Psoas muscle (tissue), 8 donors: ENCODE results near the gene IGF1R. TPM values are rescaled to one million over a fixed set of nuclear protein-coding genes. Genes with fewer than 3 reads are reported as not detected.

Source experiments
- ATAC-seq, 4 donors: fragments of 200-7000 bp; cut with Tn5 transposase; one replicate each; pipeline ENCODE4 v1.9.1; 2020; ENCODE audit warnings: moderate library complexity in 3 of 4, mild to moderate bottlenecking in 2 of 4
- DNase-seq, 2 donors: peaks; one replicate each; pipeline ENCODE4 v3.0.0-alpha.2; 2020
- H3K27ac ChIP-seq: fragments of 200-600 bp; one replicate; pipeline ENCODE4 v1.8.0; 2022
- H3K27me3 ChIP-seq, 3 donors: fragments of 200-600 bp in 1 of 3; one replicate each; pipeline versions ENCODE4 v1.6.1 to v1.8.0; 2013 to 2022; ENCODE audit warnings: low read length in 2 of 3, mild to moderate bottlenecking in 2 of 3, moderate library complexity in 1 of 3; ENCODE audit not compliant: insufficient read depth in 3 of 3
- H3K36me3 ChIP-seq, 2 donors: fragments of 200-600 bp in 1 of 2; one replicate each; pipeline versions ENCODE4 v1.6.1 to v1.8.0; 2013 to 2022; ENCODE audit warnings: low read depth in 1 of 2, mild to moderate bottlenecking in 1 of 2, moderate library complexity in 1 of 2; ENCODE audit not compliant: insufficient read depth in 1 of 2
- H3K4me1 ChIP-seq: fragments of 200-600 bp; one replicate; pipeline ENCODE4 v1.8.0; 2022
- H3K4me3 ChIP-seq: fragments of 200-600 bp; one replicate; pipeline ENCODE4 v1.8.0; 2022; ENCODE audit warnings: mild to moderate bottlenecking
- H3K9me3 ChIP-seq: fragments of 200-600 bp; one replicate; pipeline ENCODE4 v1.8.0; 2022
- CTCF ChIP-seq: fragments of 200-600 bp; IDR thresholded peaks from one replicate; pipeline ENCODE4 v1.8.0; 2022; ENCODE audit warnings: antibody characterized with exemption
- WGBS, 3 donors: extraction: QIAGEN DNeasy Blood & Tissue Kit; methylation state at CpG; one replicate each; pipeline versions ENCODE4 v1.1.6 to v1.1.7; 2013; 5-methylcytosine and 5-hydroxymethylcytosine counted together
- intact Hi-C, 2 donors: fragments of 100-400 bp; cut with DNase I; formaldehyde crosslinking; loops; one replicate each; pipeline versions ENCODE4 v1.11.0 to v1.14.2; 2022
- polyA plus RNA-seq, 3 donors: library from polyadenylated mRNA; stranded (reverse); fragments of 200-250 nt; gene quantifications; one replicate each; pipeline ENCODE4 v1.2.3, GENCODE V29; 2013
- total RNA-seq, 4 donors: library from RNA; stranded (reverse); fragmentation: NEBNext Ultra II Directional in 2 of 4; extraction: Animal tissue kit (Norgen Biotek cat#: 25700) in 2 of 4; gene quantifications; one replicate each; pipeline versions ENCODE4 v1.2.1 to v1.2.4, GENCODE V29; 2021 to 2023
- donor health status: healthy with polysubstance abuse.
- donor health status: DM: no; HTN: no; CAD: no; lungs with moderate emphysema.
- donor health status: Bipolar disorder and iron deficiency.
- donor health status: healthy.
- donor health status: DM: yes; HTN: yes; CAD: no.
- donor health status: DM: no; HTN: no; CAD: no.
- donor health status: DM: no; HTN: no; CAD: no.
- donor health status: DM: yes; HTN: yes; CAD: no.

IGF1R gene
- total and polyA plus RNA-seq, 7 donors: 2.1 to 20.4 (median 12.0) TPM

DNA sequence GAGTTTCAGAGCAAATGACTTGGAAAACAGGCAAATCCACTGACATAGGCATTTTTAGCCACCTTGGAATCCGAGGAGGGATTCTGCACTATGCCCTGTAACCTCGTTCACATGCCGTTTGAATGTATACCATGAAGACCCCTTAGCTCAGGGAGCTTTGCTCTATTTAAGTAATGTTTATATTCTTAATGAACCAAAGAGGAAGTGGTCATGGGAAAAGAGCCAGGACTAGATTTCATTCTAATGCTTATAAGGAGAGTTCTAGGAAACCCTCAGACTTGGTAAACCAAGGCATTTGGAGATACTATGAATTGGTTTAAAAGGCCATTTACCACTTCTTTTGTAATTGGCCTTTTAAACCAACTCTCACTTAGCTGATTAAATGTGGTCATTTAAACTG lies 178.9 kb downstream of the IGF1R start:
- H3K27me3 ChIP-seq: no peaks in the 10 kb centered on the region
- DNase-seq (no peak), ATAC-seq (no peak)
- peaks cover 51% of the 10 kb centered on the region for H3K9me3 ChIP-seq
- no peaks in the 10 kb centered on the region for H3K36me3 ChIP-seq
- H3K27ac ChIP-seq: no peak overlapping the region
- no peak overlapping the region for H3K4me3 ChIP-seq
- peaks cover 3% of the 10 kb centered on the region for H3K4me1 ChIP-seq
- no peak for TF ChIP-seq CTCF
- intact Hi-C loops: no loop called here
- whole genome bisulfite sequencing, 3 donors: 73 to 86% (median 85%) methylated on average over 3 of the region's 3 CpGs

GRCh38 chr15:98830034-98830634 lies 181.8 kb downstream of the IGF1R start:
- no peak overlapping the region for H3K4me3 ChIP-seq
- 97 to 98% (median 98%) methylated on average over 4 of the region's 4 CpGs for WGBS, 3 donors
- no peak for TF ChIP-seq CTCF

GRCh38 chr15:98834976-98835375 lies 186.6 kb downstream of the IGF1R start:
- peaks cover 32% of the 10 kb centered on the region for H3K9me3 ChIP-seq
- ATAC-seq (no peak), DNase-seq (no peak)
- peaks cover 11% of the 10 kb centered on the region for H3K4me1 ChIP-seq
- intact Hi-C loops: no loop called here
- TF ChIP-seq CTCF: no peak
- 85 to 96% (median 91%) methylated on average over 1 of the region's 1 CpG for WGBS, 3 donors
- H3K27me3 ChIP-seq: no peaks in the 10 kb centered on the region
- no peak overlapping the region for H3K4me3 ChIP-seq
- H3K27ac ChIP-seq: no peak overlapping the region
- no peaks in the 10 kb centered on the region for H3K36me3 ChIP-seq

More at GRCh38 chr15:98830034-98830634, 181.8 kb downstream of the IGF1R start:
- Histone ChIP-seq H3K36me3 (no peaks in the 10 kb centered on the region), H3K27ac (no peak overlapping the region), H3K27me3 (no peaks in the 10 kb centered on the region), H3K9me3 (peaks cover 62% of the 10 kb centered on the region), H3K4me1 (no peaks in the 10 kb centered on the region)
- no peak for ATAC-seq
- DNase-seq: no peak
- intact Hi-C loops: no loop called here

GRCh38 chr15:98835876-98836275 lies 187.5 kb downstream of the IGF1R start:
- no peak overlapping the region for H3K27ac ChIP-seq
- ATAC-seq (no peak), DNase-seq (no peak)
- H3K36me3 ChIP-seq: no peaks in the 10 kb centered on the region
- intact Hi-C loops: no loop called here
- no peaks in the 10 kb centered on the region for H3K27me3 ChIP-seq
- H3K4me3 ChIP-seq: no peak overlapping the region
- H3K9me3 ChIP-seq: peaks cover 24% of the 10 kb centered on the region
- 83 to 94% (median 90%) methylated on average over 4 of the region's 4 CpGs for WGBS, 3 donors
- TF ChIP-seq CTCF: no peak
- H3K4me1 ChIP-seq: peaks cover 11% of the 10 kb centered on the region
